ENCODE results near the gene RND1. TPM values are rescaled to one million over a fixed set of nuclear protein-coding genes. Genes with fewer than 3 reads are reported as not detected.

RND1 gene
- total and polyA plus RNA-seq, 2 of the 13 experiments (the other 11 are each of a cell fraction or from before 2014, with no cell fraction given) = 1.8 to 1.9 TPM

DNA sequence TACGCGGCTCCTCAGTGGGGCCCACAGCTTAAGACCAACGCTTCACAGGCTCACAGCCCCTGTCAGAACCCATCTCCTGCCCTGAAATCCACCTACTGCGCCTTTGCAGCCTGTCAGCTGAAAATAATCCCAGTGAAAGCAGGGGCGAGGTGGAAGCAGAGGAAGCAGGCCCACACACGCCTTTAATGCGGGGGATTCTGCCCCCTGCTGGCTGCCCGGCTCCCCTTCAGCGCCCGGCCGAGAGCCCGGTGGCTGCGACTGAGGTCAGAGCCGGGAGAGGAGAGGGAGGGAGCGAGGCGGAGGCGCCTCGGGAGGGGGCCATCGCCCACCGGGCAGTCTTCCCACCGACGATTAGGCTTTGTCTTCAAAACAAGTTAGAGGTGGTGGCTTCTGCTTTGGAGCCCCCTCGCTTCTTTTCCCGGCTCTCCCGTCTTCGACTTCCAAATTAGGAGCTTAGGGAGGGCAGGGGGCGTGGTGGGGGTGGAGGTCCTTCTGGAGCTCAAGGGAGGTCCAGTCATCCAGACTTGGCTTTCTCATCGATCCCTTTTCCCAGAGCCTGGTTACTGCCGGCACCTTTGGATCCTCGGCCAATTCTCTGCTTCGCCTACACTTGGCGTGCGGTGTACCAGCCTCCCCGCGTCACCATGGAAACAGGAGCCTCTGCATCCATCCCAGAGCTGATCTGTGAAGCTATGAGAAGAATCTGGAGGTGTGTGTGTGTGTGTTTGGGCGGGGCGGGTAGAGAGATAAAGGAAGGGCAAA is 25.2 kb upstream of the RND1 start (continued):
- TF ChIP-seq, protein P1, sequence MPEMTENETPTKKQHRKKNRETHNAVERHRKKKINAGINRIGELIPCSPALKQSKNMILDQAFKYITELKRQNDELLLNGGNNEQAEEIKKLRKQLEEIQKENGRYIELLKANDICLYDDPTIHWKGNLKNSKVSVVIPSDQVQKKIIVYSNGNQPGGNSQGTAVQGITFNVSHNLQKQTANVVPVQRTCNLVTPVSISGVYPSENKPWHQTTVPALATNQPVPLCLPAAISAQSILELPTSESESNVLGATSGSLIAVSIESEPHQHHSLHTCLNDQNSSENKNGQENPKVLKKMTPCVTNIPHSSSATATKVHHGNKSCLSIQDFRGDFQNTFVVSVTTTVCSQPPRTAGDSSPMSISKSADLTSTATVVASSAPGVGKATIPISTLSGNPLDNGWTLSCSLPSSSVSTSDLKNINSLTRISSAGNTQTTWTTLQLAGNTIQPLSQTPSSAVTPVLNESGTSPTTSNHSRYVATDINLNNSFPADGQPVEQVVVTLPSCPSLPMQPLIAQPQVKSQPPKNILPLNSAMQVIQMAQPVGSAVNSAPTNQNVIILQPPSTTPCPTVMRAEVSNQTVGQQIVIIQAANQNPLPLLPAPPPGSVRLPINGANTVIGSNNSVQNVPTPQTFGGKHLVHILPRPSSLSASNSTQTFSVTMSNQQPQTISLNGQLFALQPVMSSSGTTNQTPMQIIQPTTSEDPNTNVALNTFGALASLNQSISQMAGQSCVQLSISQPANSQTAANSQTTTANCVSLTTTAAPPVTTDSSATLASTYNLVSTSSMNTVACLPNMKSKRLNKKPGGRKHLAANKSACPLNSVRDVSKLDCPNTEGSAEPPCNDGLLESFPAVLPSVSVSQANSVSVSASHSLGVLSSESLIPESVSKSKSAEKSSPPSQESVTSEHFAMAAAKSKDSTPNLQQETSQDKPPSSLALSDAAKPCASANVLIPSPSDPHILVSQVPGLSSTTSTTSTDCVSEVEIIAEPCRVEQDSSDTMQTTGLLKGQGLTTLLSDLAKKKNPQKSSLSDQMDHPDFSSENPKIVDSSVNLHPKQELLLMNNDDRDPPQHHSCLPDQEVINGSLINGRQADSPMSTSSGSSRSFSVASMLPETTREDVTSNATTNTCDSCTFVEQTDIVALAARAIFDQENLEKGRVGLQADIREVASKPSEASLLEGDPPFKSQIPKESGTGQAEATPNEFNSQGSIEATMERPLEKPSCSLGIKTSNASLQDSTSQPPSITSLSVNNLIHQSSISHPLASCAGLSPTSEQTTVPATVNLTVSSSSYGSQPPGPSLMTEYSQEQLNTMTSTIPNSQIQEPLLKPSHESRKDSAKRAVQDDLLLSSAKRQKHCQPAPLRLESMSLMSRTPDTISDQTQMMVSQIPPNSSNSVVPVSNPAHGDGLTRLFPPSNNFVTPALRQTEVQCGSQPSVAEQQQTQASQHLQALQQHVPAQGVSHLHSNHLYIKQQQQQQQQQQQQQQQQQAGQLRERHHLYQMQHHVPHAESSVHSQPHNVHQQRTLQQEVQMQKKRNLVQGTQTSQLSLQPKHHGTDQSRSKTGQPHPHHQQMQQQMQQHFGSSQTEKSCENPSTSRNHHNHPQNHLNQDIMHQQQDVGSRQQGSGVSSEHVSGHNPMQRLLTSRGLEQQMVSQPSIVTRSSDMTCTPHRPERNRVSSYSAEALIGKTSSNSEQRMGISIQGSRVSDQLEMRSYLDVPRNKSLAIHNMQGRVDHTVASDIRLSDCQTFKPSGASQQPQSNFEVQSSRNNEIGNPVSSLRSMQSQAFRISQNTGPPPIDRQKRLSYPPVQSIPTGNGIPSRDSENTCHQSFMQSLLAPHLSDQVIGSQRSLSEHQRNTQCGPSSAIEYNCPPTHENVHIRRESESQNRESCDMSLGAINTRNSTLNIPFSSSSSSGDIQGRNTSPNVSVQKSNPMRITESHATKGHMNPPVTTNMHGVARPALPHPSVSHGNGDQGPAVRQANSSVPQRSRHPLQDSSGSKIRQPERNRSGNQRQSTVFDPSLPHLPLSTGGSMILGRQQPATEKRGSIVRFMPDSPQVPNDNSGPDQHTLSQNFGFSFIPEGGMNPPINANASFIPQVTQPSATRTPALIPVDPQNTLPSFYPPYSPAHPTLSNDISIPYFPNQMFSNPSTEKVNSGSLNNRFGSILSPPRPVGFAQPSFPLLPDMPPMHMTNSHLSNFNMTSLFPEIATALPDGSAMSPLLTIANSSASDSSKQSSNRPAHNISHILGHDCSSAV (CRISPR knock-in tag; IDR thresholded peaks at IDR 0.05; ENCODE audit: borderline replicate concordance) = no peak
- TF ChIP-seq, protein P2, sequence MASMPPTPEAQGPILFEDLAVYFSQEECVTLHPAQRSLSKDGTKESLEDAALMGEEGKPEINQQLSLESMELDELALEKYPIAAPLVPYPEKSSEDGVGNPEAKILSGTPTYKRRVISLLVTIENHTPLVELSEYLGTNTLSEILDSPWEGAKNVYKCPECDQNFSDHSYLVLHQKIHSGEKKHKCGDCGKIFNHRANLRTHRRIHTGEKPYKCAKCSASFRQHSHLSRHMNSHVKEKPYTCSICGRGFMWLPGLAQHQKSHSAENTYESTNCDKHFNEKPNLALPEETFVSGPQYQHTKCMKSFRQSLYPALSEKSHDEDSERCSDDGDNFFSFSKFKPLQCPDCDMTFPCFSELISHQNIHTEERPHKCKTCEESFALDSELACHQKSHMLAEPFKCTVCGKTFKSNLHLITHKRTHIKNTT (CRISPR knock-in tag; IDR thresholded peaks at IDR 0.05) = no peak
- TF ChIP-seq, protein P3, sequence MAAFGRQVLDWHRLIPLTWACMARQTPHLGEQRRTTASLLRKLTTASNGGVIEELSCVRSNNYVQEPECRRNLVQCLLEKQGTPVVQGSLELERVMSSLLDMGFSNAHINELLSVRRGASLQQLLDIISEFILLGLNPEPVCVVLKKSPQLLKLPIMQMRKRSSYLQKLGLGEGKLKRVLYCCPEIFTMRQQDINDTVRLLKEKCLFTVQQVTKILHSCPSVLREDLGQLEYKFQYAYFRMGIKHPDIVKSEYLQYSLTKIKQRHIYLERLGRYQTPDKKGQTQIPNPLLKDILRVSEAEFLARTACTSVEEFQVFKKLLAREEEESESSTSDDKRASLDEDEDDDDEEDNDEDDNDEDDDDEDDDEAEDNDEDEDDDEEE (CRISPR knock-in tag; IDR thresholded peaks at IDR 0.05) = no peak
- no peak for TF ChIP-seq ZNF124 (CRISPR knock-in tag; IDR thresholded peaks at IDR 0.05)
- no peak for TF ChIP-seq ZNF564 (CRISPR knock-in tag; IDR thresholded peaks at IDR 0.05)
- TF ChIP-seq, protein P4, sequence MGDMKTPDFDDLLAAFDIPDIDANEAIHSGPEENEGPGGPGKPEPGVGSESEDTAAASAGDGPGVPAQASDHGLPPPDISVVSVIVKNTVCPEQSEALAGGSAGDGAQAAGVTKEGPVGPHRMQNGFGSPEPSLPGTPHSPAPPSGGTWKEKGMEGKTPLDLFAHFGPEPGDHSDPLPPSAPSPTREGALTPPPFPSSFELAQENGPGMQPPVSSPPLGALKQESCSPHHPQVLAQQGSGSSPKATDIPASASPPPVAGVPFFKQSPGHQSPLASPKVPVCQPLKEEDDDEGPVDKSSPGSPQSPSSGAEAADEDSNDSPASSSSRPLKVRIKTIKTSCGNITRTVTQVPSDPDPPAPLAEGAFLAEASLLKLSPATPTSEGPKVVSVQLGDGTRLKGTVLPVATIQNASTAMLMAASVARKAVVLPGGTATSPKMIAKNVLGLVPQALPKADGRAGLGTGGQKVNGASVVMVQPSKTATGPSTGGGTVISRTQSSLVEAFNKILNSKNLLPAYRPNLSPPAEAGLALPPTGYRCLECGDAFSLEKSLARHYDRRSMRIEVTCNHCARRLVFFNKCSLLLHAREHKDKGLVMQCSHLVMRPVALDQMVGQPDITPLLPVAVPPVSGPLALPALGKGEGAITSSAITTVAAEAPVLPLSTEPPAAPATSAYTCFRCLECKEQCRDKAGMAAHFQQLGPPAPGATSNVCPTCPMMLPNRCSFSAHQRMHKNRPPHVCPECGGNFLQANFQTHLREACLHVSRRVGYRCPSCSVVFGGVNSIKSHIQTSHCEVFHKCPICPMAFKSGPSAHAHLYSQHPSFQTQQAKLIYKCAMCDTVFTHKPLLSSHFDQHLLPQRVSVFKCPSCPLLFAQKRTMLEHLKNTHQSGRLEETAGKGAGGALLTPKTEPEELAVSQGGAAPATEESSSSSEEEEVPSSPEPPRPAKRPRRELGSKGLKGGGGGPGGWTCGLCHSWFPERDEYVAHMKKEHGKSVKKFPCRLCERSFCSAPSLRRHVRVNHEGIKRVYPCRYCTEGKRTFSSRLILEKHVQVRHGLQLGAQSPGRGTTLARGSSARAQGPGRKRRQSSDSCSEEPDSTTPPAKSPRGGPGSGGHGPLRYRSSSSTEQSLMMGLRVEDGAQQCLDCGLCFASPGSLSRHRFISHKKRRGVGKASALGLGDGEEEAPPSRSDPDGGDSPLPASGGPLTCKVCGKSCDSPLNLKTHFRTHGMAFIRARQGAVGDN (CRISPR knock-in tag; IDR thresholded peaks at IDR 0.05) = peak; percentile 63
- TF ChIP-seq, protein P5, sequence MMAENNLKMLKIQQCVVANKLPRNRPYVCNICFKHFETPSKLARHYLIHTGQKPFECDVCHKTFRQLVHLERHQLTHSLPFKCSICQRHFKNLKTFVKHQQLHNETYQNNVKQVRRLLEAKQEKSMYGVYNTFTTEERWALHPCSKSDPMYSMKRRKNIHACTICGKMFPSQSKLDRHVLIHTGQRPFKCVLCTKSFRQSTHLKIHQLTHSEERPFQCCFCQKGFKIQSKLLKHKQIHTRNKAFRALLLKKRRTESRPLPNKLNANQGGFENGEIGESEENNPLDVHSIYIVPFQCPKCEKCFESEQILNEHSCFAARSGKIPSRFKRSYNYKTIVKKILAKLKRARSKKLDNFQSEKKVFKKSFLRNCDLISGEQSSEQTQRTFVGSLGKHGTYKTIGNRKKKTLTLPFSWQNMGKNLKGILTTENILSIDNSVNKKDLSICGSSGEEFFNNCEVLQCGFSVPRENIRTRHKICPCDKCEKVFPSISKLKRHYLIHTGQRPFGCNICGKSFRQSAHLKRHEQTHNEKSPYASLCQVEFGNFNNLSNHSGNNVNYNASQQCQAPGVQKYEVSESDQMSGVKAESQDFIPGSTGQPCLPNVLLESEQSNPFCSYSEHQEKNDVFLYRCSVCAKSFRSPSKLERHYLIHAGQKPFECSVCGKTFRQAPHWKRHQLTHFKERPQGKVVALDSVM (CRISPR knock-in tag; IDR thresholded peaks at IDR 0.05) = no peak

Data from HepG2 (cell line).